ENCODE results near the gene CLIC5. TPM values are rescaled to one million over a fixed set of nuclear protein-coding genes. Genes with fewer than 3 reads are reported as not detected.
A peak's percentile ranks its signal among the peaks of the same experiment; 100 is the strongest.

The CLIC5 gene
- total and polyA plus RNA-seq, 12 donors = 28.1 to 372 (median 301) TPM

- no peaks in the 10 kb centered on the region for H3K27me3 ChIP-seq
- no peaks in the 10 kb centered on the region for H3K9me3 ChIP-seq
- H3K4me3 ChIP-seq = no peak overlapping the region
- no peak for TF ChIP-seq CTCF (IDR thresholded peaks at IDR 0.05)
- peaks cover 6 to 100% (median 84%) of the 10 kb centered on the region in 9 donors for H3K4me1 ChIP-seq
- DNase-seq (no peak), ATAC-seq (no peak)
- peak overlapping the region; percentile 75 to 94 (median 89) for H3K27ac ChIP-seq
- WGBS, 2 donors = 95% methylated on average over 1 of the region's 1 CpG
- H3K36me3 ChIP-seq = peaks cover 0 to 26% (median 0%) of the 10 kb centered on the region in 9 donors
- intact Hi-C loops (cut with DNase I) = loop anchor here in 1 of 10 donors (2.0 kb wide), 1 partner anchor 23 kb away; no protein-coding TSS in a partner anchor
These were observed 27.8 kb downstream of the CLIC5 start for GRCh38 chr6:45987856-45988255.

- Histone ChIP-seq H3K27me3 (no peaks in the 10 kb centered on the region), H3K36me3 (peaks cover 0 to 35% (median 0%) of the 10 kb centered on the region in 9 donors), H3K4me1 (peaks cover 6 to 99% (median 86%) of the 10 kb centered on the region in 9 donors), H3K27ac (peak overlapping the region; percentile 75 to 94 (median 89)), H3K4me3 (no peak overlapping the region), H3K9me3 (no peaks in the 10 kb centered on the region)
- intact Hi-C loops (cut with DNase I) = loop anchor here in 1 of 10 donors (2.0 kb wide), 1 partner anchor 24 kb away; no protein-coding TSS in a partner anchor
- DNase-seq (peak in 1 of 2 donors; percentile 70), ATAC-seq (peak; percentile 67 to 91 (median 84))
- TF ChIP-seq CTCF (IDR thresholded peaks at IDR 0.05) = no peak
These were observed 28.9 kb downstream of the CLIC5 start for GRCh38 chr6:45986746-45987274.

GRCh38 chr6:45984788-45985425, 30.8 kb downstream of the CLIC5 start:
- intact Hi-C loops (cut with DNase I) = no loop called here
- Histone ChIP-seq H3K36me3 (peaks cover 0 to 46% (median 0%) of the 10 kb centered on the region in 9 donors), H3K4me3 (no peak overlapping the region), H3K27me3 (no peaks in the 10 kb centered on the region), H3K27ac (peak overlapping the region in 9 of 10 donors; percentile 7 to 94 (median 89)), H3K9me3 (no peaks in the 10 kb centered on the region), H3K4me1 (peaks cover 6 to 98% (median 67%) of the 10 kb centered on the region in 9 donors)
- DNase-seq = no peak
- ATAC-seq = no peak
- 77 to 91% methylated on average over 5 of the region's 5 CpGs for WGBS, 2 donors
- no peak for TF ChIP-seq CTCF (IDR thresholded peaks at IDR 0.05)

- H3K27me3 ChIP-seq = no peaks in the 10 kb centered on the region
- peak overlapping the region in 9 of 10 donors; percentile 24 to 94 (median 89) for H3K27ac ChIP-seq
- ATAC-seq (no peak), DNase-seq (no peak)
- no peak overlapping the region for H3K4me3 ChIP-seq
- no peak for TF ChIP-seq CTCF (IDR thresholded peaks at IDR 0.05)
- 92 to 93% methylated on average over 7 of the region's 7 CpGs for WGBS, 2 donors
- no peaks in the 10 kb centered on the region for H3K9me3 ChIP-seq
- intact Hi-C loops (cut with DNase I) = no loop called here
- peaks cover 6 to 98% (median 63%) of the 10 kb centered on the region in 9 donors for H3K4me1 ChIP-seq
- peaks cover 0 to 46% (median 0%) of the 10 kb centered on the region in 9 donors for H3K36me3 ChIP-seq
These were observed 31.3 kb downstream of the CLIC5 start for GRCh38 chr6:45984347-45984746.

Data from heart right ventricle (tissue), 16 donors.